Transverse colon (tissue), 4 donors: ENCODE measurements around the gene SNED1.

Source experiments
- POLR2A ChIP-seq: fragments of 450-650 bp; IDR thresholded peaks from one replicate; pipeline ENCODE4 v1.6.1; 2016; ENCODE audit warnings: antibody characterized with exemption, mild to moderate bottlenecking, moderate library complexity
- POLR2AphosphoS5 ChIP-seq, 3 donors: sonication (generic); formaldehyde crosslinking; IDR thresholded peaks; one replicate each; pipeline ENCODE4 v1.6.1; 2016; ENCODE audit warnings: antibody characterized with exemption in 3 of 3
- TF ChIP-seq, protein P1 (sequence below), 5 experiments: fragments of 200-600 bp in 3 of 5; fragments of 450-650 bp in 2 of 5; sonication (generic) in 3 of 5; IDR thresholded peaks; 1 replicate in 2 of 5; 2 replicates in 3 of 5; pipeline ENCODE4 v1.5.1; 2016 to 2017; ENCODE audit warnings: antibody characterized with exemption in 5 of 5, inconsistent platforms in 3 of 5, mild to moderate bottlenecking in 2 of 5, moderate library complexity in 1 of 5

- TF ChIP-seq, protein P1, sequence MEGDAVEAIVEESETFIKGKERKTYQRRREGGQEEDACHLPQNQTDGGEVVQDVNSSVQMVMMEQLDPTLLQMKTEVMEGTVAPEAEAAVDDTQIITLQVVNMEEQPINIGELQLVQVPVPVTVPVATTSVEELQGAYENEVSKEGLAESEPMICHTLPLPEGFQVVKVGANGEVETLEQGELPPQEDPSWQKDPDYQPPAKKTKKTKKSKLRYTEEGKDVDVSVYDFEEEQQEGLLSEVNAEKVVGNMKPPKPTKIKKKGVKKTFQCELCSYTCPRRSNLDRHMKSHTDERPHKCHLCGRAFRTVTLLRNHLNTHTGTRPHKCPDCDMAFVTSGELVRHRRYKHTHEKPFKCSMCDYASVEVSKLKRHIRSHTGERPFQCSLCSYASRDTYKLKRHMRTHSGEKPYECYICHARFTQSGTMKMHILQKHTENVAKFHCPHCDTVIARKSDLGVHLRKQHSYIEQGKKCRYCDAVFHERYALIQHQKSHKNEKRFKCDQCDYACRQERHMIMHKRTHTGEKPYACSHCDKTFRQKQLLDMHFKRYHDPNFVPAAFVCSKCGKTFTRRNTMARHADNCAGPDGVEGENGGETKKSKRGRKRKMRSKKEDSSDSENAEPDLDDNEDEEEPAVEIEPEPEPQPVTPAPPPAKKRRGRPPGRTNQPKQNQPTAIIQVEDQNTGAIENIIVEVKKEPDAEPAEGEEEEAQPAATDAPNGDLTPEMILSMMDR (IDR thresholded peaks at IDR 0.05) = no peak
- TF ChIP-seq POLR2A (no peak), POLR2AphosphoS5 (IDR thresholded peaks at IDR 0.05) (no peak)
Observed at GRCh38 chr2:240996161-240996833, 2.1 kb upstream of the SNED1 start.
